Measurements from ENCODE around the gene ACTR5. TPM values are rescaled to one million over a fixed set of nuclear protein-coding genes. Genes with fewer than 3 reads are reported as not detected.

The ACTR5 gene
- total RNA-seq, 4 donors from 2014 or later = 7.8 to 13.9 (median 8.6) TPM

- peaks cover 0 to 4% (median 0%) of the 10 kb centered on the region in 3 donors for H3K9me3 ChIP-seq
- H3K4me3 ChIP-seq = no peak overlapping the region
- no peak overlapping the region for H3K27ac ChIP-seq
- peaks cover 100% of the 10 kb centered on the region for H3K27me3 ChIP-seq
- no peaks in the 10 kb centered on the region for H3K36me3 ChIP-seq
- WGBS, 2 donors (ENCODE audit: low coverage in 1 of 2) = 0% methylated on average over 14 of the region's 56 CpGs
- no peak for ATAC-seq
- H3K4me1 ChIP-seq = peaks cover 0 to 45% (median 4%) of the 10 kb centered on the region in 3 donors
- TF ChIP-seq EP300 (IDR thresholded peaks at IDR 0.05) (no peak), POLR2A (IDR thresholded peaks at IDR 0.05) (no peak), CTCF (IDR thresholded peaks at IDR 0.05) (no peak), POLR2AphosphoS5 (IDR thresholded peaks at IDR 0.05) (no peak)
Observed at GRCh38 chr20:38723017-38723847, 25.0 kb upstream of the ACTR5 start.

GRCh38 chr20:38723848-38724625, 24.2 kb upstream of the ACTR5 start, which contains the start of gene SLC32A1:
SLC32A1 (plus strand) TSS chr20:38724486; CDS start chr20:38724725, 239 bp downstream.
- Histone ChIP-seq H3K27ac (no peak within 1 kb of the TSS), H3K4me1 (peaks cover 0 to 53% (median 7%) of the 10 kb centered on the region in 3 donors)

GRCh38 chr20:38724626-38725147, 23.6 kb upstream of the ACTR5 start:
- WGBS, 2 donors (ENCODE audit: low coverage in 1 of 2) = no CpG with 5 or more reads among the region's 46 CpGs
- Histone ChIP-seq H3K4me1 (peaks cover 0 to 56% (median 7%) of the 10 kb centered on the region in 3 donors), H3K36me3 (no peaks in the 10 kb centered on the region), H3K4me3 (no peak overlapping the region), H3K9me3 (peaks cover 0 to 4% (median 0%) of the 10 kb centered on the region in 3 donors), H3K27me3 (peaks cover 100% of the 10 kb centered on the region), H3K27ac (no peak overlapping the region)
- TF ChIP-seq POLR2AphosphoS5 (IDR thresholded peaks at IDR 0.05) (no peak), CTCF (IDR thresholded peaks at IDR 0.05) (no peak)
- no peak for ATAC-seq

More at GRCh38 chr20:38723848-38724625, 24.2 kb upstream of the ACTR5 start, which contains the start of gene SLC32A1:
- no peak for ATAC-seq
- Histone ChIP-seq H3K4me3 (no peak within 1 kb of the TSS), H3K9me3 (peaks cover 0 to 4% (median 0%) of the 10 kb centered on the region in 3 donors), H3K27me3 (peaks cover 100% of the 10 kb centered on the region), H3K36me3 (no peaks in the 10 kb centered on the region)
- WGBS, 2 donors (ENCODE audit: low coverage in 1 of 2) = 0% methylated on average over 22 of the region's 76 CpGs; no CpG with 5 or more reads in 1 of the 2 donors
- TF ChIP-seq CTCF (IDR thresholded peaks at IDR 0.05) (no peak), EP300 (IDR thresholded peaks at IDR 0.05) (no peak), POLR2A (IDR thresholded peaks at IDR 0.05) (no peak), POLR2AphosphoS5 (IDR thresholded peaks at IDR 0.05) (no peak)

GRCh38 chr20:38725148-38725901, 22.9 kb upstream of the ACTR5 start:
- Histone ChIP-seq H3K36me3 (no peaks in the 10 kb centered on the region), H3K27ac (no peak overlapping the region), H3K27me3 (peaks cover 100% of the 10 kb centered on the region), H3K4me1 (peaks cover 0 to 58% (median 7%) of the 10 kb centered on the region in 3 donors), H3K4me3 (no peak overlapping the region), H3K9me3 (peaks cover 0 to 4% (median 0%) of the 10 kb centered on the region in 3 donors)
- WGBS, 2 donors (ENCODE audit: low coverage in 1 of 2) = 4 to 6% methylated on average over 3 to 16 of the region's 35 CpGs
- ATAC-seq = no peak
- no peak for TF ChIP-seq POLR2A (IDR thresholded peaks at IDR 0.05)
- TF ChIP-seq CTCF (IDR thresholded peaks at IDR 0.05) = no peak
- no peak for TF ChIP-seq POLR2AphosphoS5 (IDR thresholded peaks at IDR 0.05)
- no peak for TF ChIP-seq EP300 (IDR thresholded peaks at IDR 0.05)

Data from gastroesophageal sphincter (tissue), 4 donors.